Smooth muscle cell of the brain vasculature (primary cell): ENCODE results near the gene UHRF1.
"Not testable (repeated sequence)": the region's sequence is repeated elsewhere in the genome, so short reads cannot be mapped to it uniquely, and the experiment has no call there.

ENCODE experiments used
- DNase-seq: peaks from one replicate; pipeline ENCODE4 v3.0.0-alpha.2; 2012; ENCODE audit warnings: low read depth, low spot score

The UHRF1 gene

DNA sequence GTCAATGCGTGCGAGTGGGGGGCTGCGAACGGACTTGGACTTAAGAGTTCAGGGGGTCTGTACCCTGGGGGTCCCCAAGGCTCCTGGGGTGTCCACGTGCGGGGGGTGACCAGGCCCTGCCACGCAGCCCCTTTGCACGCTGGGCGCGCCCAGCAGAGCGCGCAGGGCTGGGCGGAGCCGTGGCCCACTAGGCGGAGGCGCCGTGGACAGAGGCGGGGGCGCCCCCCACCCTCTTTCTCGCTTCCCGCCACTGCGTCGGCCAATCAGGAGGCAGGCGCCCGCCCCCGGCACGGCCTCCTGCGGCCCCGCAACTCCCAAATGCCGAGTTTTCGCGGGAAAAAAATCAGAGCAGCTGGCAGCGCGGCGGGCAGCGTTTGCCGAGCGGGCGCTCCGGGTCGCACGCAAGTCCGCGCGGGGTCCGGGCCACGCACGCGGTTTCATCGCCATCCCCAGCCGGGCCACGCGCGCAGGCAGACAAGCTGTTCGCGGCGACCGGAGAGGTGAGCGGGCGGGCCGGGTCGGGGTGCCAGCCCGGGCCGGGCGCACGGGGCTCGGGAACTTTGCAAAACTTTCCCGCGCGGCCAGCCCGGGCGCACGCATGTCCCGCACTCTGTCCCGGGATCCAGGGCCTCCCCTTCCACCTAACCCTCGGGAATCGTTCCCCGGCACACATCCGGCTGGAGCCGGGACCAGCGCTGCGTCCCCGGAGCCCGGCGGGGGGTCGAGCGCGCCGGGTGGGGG, at the start of gene UHRF1:
TSS of gene UHRF1 (plus strand) at position 346 of the 741 bp plus-strand sequence. CDS start 1,385 bp downstream, outside the sequence.
- DNase-seq = no peak

DNA sequence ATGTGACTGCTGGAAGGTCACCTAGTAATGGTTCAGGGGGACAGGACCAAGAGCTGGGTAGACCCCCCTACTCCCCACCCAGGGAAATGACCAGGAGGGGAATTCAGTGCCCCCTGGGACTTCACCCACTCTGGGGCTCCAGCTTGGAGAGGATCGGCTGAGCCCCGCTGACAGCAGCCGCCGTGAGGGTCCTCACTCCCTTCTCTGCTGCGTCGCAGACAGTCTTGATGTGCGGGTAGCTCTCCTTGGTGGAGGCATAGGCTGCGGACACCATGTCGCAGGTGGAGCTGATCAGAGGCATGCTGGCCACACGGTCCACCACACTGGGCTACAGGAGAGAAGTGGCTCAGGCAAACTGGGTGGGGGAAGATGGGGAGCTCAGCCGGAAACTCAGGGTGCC, 49.6 kb upstream of the UHRF1 start:
- no peak for DNase-seq

DNA sequence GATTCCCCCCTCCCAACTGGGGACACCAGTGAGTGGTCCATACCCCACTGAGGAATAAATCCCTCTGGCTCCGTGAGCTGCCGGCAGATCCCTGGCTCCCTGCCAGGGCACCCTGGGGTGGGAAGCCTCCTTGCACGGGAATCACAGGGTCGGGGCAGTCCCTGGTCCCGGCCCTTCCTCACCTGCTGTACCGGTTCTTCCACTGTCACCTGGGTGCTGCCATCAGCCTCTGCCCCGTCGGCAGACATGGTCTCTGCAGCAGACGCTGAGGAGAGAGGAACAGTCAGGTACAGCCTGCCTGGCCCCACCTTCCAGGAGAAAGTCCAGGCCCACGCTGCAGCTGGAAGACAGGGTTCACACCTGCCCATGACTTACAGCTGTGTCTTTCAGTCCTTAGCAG, 48.2 kb upstream of the UHRF1 start:
- no peak for DNase-seq

DNA sequence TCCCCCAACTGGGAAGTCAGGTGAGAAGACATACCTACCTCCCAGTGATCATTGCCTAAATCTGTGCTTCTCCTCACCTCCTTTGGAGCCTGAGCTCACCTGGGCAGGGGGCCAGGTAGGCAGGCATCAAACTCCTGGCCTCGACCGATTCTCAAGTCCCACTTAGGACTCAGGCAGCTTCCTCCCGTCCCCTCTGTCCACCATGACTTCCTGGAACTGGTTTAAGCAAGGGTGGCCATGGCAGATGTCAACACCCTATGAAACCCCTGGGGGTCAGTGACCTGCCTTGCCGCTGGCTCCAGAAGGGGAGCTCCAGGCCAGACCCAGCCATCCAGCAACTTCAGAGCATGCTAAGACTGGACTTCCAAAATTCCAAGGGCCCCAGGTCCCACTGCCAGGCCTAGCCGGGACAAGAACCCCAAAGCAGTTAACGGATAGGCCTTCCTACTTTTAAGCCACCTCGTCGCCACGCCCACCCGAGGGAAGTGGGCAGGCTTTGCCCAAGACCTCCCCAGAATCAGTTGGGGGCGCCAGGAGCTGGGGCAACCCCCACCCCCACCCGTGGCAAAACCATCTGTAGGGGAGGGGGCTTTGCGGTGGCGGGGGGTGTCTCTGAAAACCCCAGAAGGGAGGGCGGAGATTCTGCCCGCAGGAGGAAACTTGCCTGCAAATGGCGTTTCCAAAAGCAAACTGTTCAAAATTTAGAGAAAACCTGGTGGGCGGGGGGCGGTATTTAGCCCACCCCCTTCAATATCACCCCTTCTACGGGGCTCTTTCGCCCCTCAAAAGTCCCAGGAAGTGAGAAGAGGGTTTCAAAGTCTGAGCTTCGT, 42.5 kb upstream of the UHRF1 start:
- no peak for DNase-seq

DNA sequence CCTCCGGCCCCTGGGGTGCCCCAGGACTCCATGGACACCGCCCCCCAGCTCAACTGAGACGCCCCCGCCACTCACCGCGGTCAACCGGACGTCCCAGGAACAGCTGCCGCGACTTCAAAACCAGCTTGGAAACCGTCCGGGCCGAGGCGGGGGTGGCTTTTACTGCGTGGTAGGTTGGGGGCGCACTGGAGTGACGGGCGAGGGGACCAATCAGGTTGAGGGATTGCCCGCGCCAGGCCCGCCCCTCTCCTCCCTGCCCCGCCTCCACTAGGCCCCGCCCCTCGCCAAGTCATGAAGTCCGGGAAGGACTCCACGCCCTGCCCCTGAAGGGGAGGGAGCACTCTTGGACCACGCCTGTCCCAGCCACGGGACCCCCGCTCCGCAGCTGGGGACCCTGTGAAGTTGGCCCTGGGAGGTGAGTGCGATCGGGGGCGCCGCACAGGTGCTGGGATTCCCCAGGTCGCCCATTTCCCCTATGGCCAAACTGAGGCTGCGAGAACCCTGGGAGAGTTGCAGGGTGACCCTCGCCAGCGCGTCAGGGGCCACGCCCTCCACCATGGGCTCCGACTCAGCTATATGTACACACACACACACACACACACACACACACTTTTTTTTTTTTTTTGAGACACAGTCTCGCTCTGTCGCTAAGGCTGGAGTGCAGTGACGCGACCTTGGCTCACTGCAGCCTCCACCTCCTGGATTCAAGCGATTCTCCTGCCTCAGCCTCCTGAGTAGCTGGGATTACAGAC, 41.6 kb upstream of the UHRF1 start, which contains the start of gene PLIN3:
TSS of gene PLIN3 (minus strand) at position 134 of the 752 bp plus-strand sequence. CDS start 6,273 bp downstream, outside the sequence.
- DNase-seq = peak; percentile 89

DNA sequence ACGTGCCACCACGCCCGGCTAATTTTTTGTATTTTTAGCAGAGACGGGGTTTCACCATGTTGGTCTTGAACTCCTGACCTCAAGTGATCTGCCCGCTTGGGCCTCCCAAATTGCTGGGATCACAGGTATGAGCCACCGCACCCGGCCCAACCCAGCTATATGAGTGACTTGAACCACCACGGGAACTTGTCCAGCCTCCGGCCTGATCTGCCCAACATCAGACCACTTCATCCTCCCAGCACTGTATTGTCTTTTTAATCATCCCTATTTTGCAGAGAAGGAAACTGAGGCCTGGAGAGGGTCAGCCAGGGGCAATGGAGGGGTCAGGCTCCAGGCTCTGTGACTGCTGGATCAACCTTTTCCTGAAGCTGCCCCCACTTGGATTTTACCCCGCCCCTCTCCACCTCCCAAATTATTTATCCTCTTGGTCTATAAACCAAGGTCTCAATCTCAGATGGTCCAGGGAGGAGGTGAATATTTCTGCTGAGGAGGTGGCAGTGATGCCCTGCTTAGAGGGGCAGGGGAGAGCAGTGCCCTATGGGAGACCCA, 40.9 kb upstream of the UHRF1 start:
- no peak for DNase-seq

DNA sequence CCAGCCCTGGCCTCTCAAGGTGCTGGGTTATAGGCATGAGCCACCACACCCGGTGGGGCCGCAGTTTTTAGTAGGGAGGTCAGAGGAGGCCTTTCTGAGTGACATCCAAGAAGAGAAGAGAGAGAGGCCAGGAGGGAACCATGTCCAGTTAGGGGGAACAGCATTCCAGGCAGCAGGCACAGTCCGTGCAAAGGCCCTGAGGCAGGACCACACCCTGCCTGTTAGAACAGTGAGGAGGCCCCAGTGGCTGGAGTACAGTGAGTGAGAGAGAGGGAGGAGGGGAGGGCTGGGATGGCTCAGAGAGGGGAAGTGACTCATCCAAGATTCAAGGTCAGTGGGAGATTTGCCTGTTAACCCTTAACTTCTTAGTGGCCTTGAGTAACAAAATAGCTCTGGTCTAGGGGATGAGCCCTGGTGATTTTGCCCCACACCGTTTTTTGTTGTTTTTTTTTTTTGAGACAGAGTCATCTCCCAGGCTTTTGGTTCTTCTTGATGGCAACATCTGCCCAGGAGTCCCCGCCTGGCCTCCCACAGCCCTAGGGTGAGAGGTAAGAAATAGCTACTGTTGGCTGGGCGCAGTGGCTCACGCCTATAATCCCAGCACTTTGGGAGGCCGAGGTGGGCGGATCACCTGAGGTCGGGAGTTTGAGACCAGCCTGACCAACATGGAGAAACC, 39.1 kb upstream of the UHRF1 start:
- peak; percentile 56 for DNase-seq

DNA sequence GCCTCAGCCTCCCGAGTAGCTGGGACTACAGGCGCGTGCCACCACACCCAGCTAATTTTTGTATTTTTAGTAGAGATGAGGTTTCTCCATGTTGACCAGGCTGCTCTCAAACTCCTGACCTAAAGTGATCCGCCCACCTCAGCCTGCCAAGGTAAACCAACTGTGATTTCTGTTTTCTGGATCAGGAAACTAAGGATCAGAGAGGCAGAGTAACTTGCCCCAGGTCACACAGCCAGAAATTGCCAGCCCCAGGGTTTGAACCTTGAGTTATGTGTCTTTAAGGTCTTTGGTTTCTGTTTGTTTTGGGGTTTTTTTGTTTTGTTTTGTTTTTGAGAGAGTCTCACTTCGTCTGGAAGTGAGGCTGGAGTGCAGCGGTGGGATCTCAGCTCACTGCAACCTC, 37.6 kb upstream of the UHRF1 start:
- DNase-seq = no peak

DNA sequence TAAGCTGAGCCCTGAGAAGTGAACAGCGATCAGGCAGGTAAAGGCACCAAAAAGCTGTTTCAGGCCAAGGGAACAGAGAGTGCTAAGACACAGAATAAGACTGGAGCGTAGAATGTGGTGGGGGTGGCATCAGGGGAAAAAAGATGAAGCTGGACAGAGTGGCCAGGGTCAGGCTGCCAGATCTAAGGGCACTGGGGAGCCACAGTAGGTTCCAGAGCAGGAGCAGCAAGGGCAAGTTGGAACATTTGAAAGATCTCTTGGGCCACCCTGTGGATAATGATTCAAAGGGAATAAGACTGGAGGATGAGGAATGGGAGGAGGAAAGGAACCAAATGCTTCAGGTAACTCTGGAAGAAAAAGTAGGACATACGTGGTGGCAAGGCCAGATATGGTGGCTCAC, 35.4 kb upstream of the UHRF1 start:
- no peak for DNase-seq

DNA sequence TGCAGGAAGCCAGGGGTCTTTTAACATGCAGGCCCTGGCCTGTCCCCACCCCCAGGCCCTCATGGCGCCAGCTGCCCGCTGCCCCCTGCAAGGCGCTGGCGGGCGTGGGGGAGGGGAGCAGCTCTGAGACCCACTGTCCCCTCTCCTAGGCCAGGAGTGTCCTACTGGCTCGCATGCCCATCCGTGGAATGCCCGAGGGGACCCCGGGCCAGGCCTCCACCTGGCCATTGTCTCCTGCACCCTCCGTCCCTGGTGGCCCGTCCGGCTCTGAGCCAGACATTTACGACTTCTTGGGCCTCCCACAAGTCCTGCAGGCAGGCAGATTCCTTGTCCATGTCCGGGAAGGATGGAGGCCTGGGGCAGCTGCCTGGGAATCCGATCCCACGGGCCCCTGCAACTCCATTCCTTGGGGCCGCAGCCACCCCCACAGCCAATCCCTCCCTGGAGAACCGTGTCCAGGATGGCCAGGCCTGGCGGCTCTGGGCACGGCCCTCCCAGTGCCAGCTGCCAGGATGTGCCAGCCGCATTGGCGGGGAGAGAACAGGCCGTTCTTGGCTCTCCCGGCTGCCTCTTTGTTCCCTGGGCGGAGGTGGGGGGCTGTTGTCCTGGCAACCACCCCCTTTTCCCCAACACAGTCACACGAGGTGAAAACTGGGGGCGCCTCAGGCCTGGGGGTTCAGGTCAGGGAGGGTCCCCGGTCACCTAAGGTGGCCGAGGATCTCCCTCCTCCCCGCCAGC, 31.4 kb upstream of the UHRF1 start:
- no peak for DNase-seq

DNA sequence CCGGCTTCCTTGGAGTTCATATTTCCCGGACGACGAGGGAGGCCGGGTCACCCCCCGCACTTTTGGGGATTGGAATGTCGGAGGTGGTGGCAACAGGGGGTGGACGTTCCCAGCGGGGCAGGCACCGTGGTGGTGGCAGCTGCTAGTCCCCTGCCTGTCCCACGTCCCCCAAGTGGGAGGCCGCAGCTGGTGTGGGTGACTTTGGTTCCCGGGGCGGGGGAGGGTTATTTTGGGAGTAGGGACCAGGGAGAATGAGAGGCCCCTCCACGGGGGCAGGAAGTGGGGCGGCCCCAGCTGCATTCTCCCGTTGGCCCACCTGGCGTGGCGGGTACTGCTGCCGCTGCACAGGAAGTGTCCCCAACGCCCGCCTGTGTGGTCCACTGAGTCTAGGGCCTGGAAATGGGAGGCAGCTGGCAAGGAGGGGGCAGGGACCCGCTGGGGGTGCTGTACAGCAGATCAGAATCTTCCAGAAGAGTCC, 30.8 kb upstream of the UHRF1 start:
- DNase-seq = no peak

DNA sequence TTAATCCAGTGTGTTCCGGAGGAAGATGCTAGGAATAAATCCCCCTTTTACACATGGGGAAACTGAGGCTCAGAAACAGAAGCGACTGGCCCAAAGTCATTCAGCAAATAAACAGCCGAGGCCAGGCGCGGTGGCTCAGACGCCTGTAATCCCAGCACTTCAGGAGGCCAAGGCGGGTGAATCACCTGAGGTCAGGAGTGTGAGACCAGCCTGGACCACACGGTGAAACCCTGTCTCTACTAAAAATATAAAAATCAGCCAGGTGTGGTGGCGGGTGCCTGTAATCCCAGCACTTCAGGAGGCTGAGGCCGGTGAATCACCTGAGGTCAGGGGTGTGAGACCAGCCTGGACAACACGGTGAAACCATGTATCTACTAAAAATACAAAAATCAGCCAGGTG, 30.3 kb upstream of the UHRF1 start:
- no peak for DNase-seq

DNA sequence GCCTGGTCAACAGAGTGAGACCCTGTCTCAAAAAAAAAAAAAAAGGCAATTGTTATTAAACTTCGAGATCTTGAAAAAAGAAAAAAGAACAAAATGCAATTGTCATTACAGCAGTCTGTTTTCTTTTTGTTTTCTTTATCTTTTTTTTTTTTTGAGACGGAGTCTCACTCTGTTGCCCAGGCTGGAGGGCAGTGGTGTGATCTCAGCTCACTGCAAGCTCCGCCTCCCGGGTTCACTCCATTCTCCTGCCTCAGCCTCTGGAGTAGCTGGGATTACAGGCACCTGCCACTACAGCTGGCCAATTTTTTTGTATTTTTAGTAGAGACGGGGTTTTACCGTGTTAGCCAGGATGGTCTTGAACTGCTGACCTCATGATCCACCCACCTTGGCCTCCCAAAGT, 26.4 kb upstream of the UHRF1 start:
- DNase-seq = not testable (repeated sequence)

DNA sequence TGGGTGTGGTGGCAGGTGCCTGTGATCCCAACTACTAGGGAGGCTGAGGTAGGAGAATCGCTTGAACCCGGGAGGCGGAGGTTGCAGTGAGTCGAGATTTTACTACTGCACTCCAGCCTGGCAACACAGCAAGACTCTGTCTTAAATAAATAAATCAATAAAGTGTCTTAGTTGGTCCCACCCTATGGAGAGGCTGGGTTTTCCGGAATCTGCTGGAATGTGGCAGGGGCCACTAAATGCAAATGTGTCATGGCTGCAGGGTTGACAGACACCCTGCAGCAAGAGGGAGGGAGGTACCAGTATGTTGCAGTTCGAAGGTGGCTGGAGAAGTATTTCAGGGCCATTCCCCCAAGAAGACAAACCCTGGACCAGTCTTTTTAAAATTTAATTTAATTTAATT, 24.3 kb upstream of the UHRF1 start:
- not testable (repeated sequence) for DNase-seq

DNA sequence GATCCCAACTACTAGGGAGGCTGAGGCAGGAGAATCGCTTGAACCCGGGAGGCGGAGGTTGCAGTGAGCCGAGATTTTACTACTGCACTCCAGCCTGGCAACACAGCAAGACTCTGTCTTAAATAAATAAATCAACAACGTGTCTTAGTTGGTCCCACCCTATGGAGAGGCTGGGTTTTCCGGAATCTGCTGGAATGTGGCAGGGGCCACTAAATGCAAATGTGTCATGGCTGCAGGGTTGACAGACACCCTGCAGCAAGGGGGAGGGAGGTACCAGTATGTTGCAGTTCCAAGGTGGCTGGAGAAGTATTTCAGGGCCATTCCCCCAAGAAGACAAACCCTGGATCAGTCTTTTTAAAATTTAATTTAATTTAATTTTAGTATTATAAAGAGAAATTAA, 21.5 kb upstream of the UHRF1 start:
- not testable (repeated sequence) for DNase-seq

DNA sequence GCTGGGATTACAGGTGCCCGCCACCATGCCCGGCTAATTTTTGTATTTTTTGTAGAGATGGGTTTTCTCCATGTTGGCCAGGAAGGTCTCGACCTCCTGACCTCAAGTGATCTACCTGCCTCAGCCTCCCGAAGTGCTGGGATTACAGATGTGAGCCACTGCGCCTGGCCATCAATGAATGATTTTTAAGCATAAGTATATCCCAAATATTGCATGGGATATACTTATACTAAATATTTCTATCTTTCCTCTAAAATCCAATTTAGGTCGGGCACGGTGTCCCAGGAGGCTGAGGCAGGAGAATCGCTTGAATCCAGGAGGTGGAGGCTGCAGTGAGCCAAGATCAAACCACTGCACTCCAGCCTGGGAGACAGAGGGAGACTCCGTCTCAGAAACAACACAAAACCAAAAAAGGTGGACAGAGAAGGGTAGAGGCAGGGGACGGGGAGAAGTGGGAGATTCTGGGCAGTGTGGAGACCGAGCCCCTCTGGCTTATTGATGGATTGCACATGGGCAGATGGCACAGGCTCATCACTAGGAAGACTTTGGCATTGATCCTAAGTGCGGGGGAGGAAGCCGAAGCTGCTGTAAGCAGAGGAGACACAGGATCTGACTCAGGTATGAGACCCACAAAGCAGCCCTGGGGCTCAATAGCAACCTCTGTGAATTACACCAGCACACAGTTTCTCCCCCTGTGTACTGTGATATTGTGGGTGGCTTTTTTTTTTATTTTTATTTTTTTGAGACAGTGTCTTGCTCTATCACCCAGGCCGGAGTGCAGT, 20.1 kb upstream of the UHRF1 start:
- no peak for DNase-seq

DNA sequence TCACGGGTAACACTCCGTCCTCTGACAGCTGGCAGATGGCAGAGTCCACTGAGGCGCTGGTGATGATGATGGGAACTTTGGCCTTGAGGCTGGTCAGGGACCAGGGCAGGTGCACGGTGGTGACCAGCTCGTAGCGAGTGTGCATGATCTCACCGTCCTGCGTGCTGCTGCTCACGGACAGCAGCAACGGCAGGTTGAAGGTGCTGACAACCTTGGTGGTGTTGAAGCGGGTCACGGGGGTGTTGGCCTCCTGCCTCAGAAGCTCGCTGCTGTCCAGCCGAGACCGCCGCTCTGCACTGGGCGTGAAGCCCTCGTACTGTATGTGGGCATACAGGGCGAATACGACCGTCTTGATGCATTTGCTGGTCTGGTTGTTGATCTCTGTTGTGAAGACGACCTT, 18.2 kb upstream of the UHRF1 start:
- DNase-seq = no peak

DNA sequence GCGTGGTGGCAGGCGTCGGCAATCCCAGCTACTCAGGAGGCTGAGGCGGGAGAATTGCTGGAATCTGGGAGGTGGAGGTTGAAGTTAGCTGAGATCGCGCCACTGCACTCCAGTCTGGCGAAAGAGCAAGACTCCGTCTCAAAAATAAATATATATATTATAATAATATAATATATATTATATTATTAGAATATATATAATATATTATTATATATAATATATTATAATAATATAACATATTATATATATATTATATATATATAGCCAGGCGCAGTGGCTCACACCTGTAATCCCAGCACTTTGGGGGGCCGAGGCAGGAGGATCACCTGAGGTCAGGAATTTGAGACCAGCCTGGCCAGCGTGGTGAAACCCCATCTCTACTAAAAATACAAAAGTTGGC, 16.3 kb upstream of the UHRF1 start:
- DNase-seq = not testable (repeated sequence)

DNA sequence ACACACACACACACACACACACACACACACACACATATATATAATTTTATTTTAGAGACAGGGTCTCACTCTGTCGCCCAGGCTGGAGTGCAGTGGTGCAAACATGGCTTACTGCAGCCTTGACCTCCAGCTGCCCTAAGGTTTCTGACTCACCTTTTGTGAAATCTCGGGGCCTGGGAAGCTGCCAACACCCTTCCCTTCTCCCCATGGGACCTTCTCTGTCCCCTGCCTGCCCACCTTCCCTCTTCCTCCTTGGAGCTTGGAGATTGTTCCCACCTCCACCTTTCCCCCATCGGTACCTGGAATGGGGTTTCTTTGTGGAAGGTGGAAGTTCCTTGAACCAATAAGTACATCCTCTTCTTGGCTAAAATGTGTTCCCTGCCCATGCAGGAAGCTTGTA, 12.9 kb upstream of the UHRF1 start:
- no peak for DNase-seq

DNA sequence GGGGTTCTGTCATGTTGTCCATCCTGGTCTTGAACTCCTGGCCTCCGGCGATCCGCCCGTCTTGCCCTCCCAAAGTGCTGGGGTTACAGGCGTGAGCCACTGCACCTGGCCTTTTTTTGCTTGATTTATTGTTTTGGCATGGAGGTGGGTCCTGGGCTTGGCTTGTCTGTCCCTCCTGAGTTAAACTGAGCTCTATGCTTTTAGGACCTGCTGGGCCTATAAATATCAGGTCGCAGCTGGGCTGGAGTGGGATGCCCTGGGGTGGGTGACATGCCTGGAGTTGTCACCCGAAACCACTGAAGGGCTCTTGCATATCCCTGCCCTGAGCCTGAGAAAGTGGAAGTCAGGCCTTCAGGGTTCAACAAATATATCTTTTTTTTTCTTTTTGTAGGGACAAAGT, 12.2 kb upstream of the UHRF1 start:
- no peak for DNase-seq
